GM12878 (cell line): Measurements from ENCODE around the gene PIK3R3. TPM values are rescaled to one million over a fixed set of nuclear protein-coding genes. Genes with fewer than 3 reads are reported as not detected.

Experiments
- ATAC-seq: fragments of 200-7000 bp; cut with Tn5 transposase; 3 replicates; pipeline ENCODE4 v1.9.1; 2020; ENCODE audit warnings: mild to moderate bottlenecking, moderate library complexity
- BruUV-seq: library from RNA; stranded (reverse); fragments of 400-500 nt; replicated peaks from 2 replicates; lab custom pipeline; 2021; lab: Mats Ljungman, UMichigan
- CTCF ChIA-PET: fragments of 300-600 bp; sonication (Branson Sonifier 250); formaldehyde crosslinking; extraction: SDS; loops from one replicate; lab custom pipeline; 2021; ENCODE audit warnings: inconsistent platforms; lab: Yijun Ruan, JAX
- POLR2A ChIA-PET: fragments of 350-600 bp; formaldehyde crosslinking; extraction: SDS; loops from one replicate; lab custom pipeline; 2021; ENCODE audit warnings: inconsistent platforms; lab: Charles Lee
- RAD21 ChIA-PET: fragments of 300-600 bp; sonication (Branson Sonifier 250); formaldehyde crosslinking; loops from one replicate; lab custom pipeline; 2023; ENCODE audit warnings: antibody characterized with exemption; ENCODE audit not compliant: unreplicated experiment; lab: Charles Lee
- SMC1A ChIA-PET: fragments of 300-600 bp; sonication (Branson Sonifier 250); formaldehyde crosslinking; loops from one replicate; lab custom pipeline; 2023; ENCODE audit not compliant: unreplicated experiment, uncharacterized antibody; lab: Charles Lee
- DNase-seq: peaks from one replicate; pipeline ENCODE4 v3.0.0-alpha.2; 2011; ENCODE audit warnings: low read depth, low spot score
- FAIRE-seq: peaks from 3 replicates; lab custom pipeline; 2011; peaks lifted over from hg19 to GRCh38; lab: Jason Lieb, UNC
- H2AFZ ChIP-seq: 2 replicates; pipeline ENCODE4 v1.6.0; 2011; ENCODE audit warnings: low read depth, low read length, control low read depth; ENCODE audit not compliant: control insufficient read depth
- H3K27ac ChIP-seq: 2 replicates; pipeline ENCODE4 v1.5.1; 2011; ENCODE audit warnings: control low read depth; ENCODE audit not compliant: control insufficient read depth, insufficient read depth
- H3K27me3 ChIP-seq, 2 experiments: replicated peaks in 1 of 2; 2 replicates each; pipeline versions ENCODE4 v1.6.0 to v1.6.1; 2011; ENCODE audit warnings: low read length in 1 of 2; ENCODE audit not compliant: control insufficient read depth in 2 of 2, insufficient read depth in 2 of 2
- H3K36me3 ChIP-seq, 2 experiments: 2 replicates each; pipeline ENCODE4 v1.5.1; 2011; ENCODE audit warnings: low read length in 1 of 2; ENCODE audit not compliant: control insufficient read depth in 2 of 2, insufficient read depth in 2 of 2
- H3K4me1 ChIP-seq: 2 replicates; pipeline ENCODE4 v1.6.1; 2011; ENCODE audit warnings: mild to moderate bottlenecking, low read length, moderate library complexity, mixed read lengths; ENCODE audit not compliant: control insufficient read depth, insufficient read depth
- H3K4me2 ChIP-seq: 2 replicates; pipeline ENCODE4 v1.6.0; 2011; ENCODE audit warnings: control low read depth; ENCODE audit not compliant: control insufficient read depth, insufficient read depth
- H3K4me3 ChIP-seq: fragments of 200-600 bp; sonication (generic); 2 replicates; pipeline ENCODE4 v1.5.1; 2016
- H3K79me2 ChIP-seq: 2 replicates; pipeline ENCODE4 v1.6.0; 2011; ENCODE audit warnings: low read length; ENCODE audit not compliant: control insufficient read depth, insufficient read depth
- H3K9ac ChIP-seq: 2 replicates; pipeline ENCODE4 v1.8.0; 2011; ENCODE audit warnings: low read length, control low read depth, mixed read lengths; ENCODE audit not compliant: control insufficient read depth, insufficient read depth
- H3K9me3 ChIP-seq: replicated peaks from 3 replicates; pipeline ENCODE4 v1.5.1; 2011; ENCODE audit warnings: mild to moderate bottlenecking, low read length; ENCODE audit not compliant: control insufficient read depth, insufficient read depth
- H4K20me1 ChIP-seq: 2 replicates; pipeline ENCODE4 v1.6.0; 2011; ENCODE audit not compliant: control insufficient read depth, insufficient read depth
- ASH2L ChIP-seq: fragments of 300-600, 200-600 bp; sonication (generic); IDR thresholded peaks from 2 replicates; pipeline ENCODE4 v1.6.1; 2017; ENCODE audit warnings: low read depth, mild to moderate bottlenecking, borderline replicate concordance
- FOS ChIP-seq: IDR thresholded peaks from 3 replicates; pipeline ENCODE4 v1.6.1; 2011; ENCODE audit warnings: borderline replicate concordance; ENCODE audit not compliant: insufficient read length; ENCODE audit errors: extremely low read depth
- GABPA ChIP-seq: IDR thresholded peaks from 2 replicates; pipeline ENCODE4 v1.6.1; 2014; ENCODE audit warnings: antibody characterized with exemption, low read depth, mild to moderate bottlenecking, inconsistent platforms
- NFIC ChIP-seq: IDR thresholded peaks from 2 replicates; pipeline ENCODE4 v1.6.1; 2012; ENCODE audit warnings: low read depth, mild to moderate bottlenecking, inconsistent platforms, low read length, moderate library complexity
- NR2C1 ChIP-seq: fragments of 450-650 bp; IDR thresholded peaks from 2 replicates; pipeline ENCODE4 v1.6.1; 2017; ENCODE audit warnings: antibody characterized with exemption, mild to moderate bottlenecking, moderate library complexity
- NR2F1 ChIP-seq: fragments of 450-650 bp; conservative IDR thresholded peaks from 2 replicates; pipeline ENCODE4 v1.6.1; 2017; ENCODE audit warnings: mild to moderate bottlenecking
- RB1 ChIP-seq: fragments of 450-650 bp; formaldehyde crosslinking; IDR thresholded peaks from 2 replicates; pipeline ENCODE4 v1.6.1; 2017; ENCODE audit warnings: mild to moderate bottlenecking, borderline replicate concordance
- RUNX3 ChIP-seq: IDR thresholded peaks from 2 replicates; pipeline ENCODE4 v1.6.1; 2012; ENCODE audit warnings: low read length, inconsistent platforms
- SREBF2 ChIP-seq: IDR thresholded peaks from 2 replicates; pipeline ENCODE4 v1.6.1; 2012; ENCODE audit warnings: mild to moderate bottlenecking, low read length
- YBX1 ChIP-seq: fragments of 450-650 bp; IDR thresholded peaks from 2 replicates; pipeline ENCODE4 v1.6.1; 2016; ENCODE audit warnings: antibody characterized with exemption
- ZNF384 ChIP-seq: IDR thresholded peaks from 2 replicates; pipeline ENCODE4 v1.6.1; 2012; ENCODE audit warnings: low read depth, mild to moderate bottlenecking, low read length, improper control_type of control experiment, borderline replicate concordance
- WGBS: methylation state at CpG from one replicate; pipeline ENCODE4 v1.1.6; 2016; ENCODE audit warnings: low lambda C conversion rate; ENCODE audit not compliant: insufficient replicate concordance, insufficient coverage; ENCODE audit errors: missing lambda C conversion rate; 5-methylcytosine and 5-hydroxymethylcytosine counted together
- in situ Hi-C: fragments of 300-500 bp; cut with MboI; formaldehyde crosslinking; loops from 9 replicates; pipeline ENCODE4 v1.14.3; 2018; ENCODE audit warnings: mixed read lengths
- intact Hi-C: fragments of 100-400 bp; cut with micrococcal nuclease; formaldehyde crosslinking; loops from one replicate; pipeline ENCODE4 v1.14.2; 2022; ENCODE audit not compliant: unreplicated experiment
- polyA plus RNA-seq, 11 experiments: library from polyadenylated mRNA; depleted of rRNA in 4 of 11; unstranded in 6 of 11; stranded (reverse) in 5 of 11; fragments of >200 nt; fragmentation: Nextera tagmentation in 4 of 11; fragmentation: Illumina TruSeq in 1 of 11; extraction: Ambion mirVana in 4 of 11; extraction: Trizol in 1 of 11; gene quantifications; 1 replicate in 1 of 11; 2 replicates in 10 of 11; pipeline versions ENCODE4 v1.2.1 to v1.2.3, GENCODE V29; 2011 to 2016; ENCODE audit warnings: inconsistent platforms in 2 of 11, missing spikeins in 2 of 11, low read depth in 1 of 11
- total RNA-seq, 4 experiments: library from RNA; depleted of rRNA in 3 of 4; stranded (reverse); fragments of >200 nt in 3 of 4; fragmentation: Illumina TruSeq in 1 of 4; extraction: Trizol in 1 of 4; gene quantifications; 2 replicates each; pipeline versions ENCODE4 v1.2.1 to v1.2.3, GENCODE V29; 2013 to 2021
- TF ChIP-seq, protein P1 (sequence below): fragments of 150-350 bp; IDR thresholded peaks from 2 replicates; pipeline ENCODE4 v1.6.1; 2014; ENCODE audit warnings: mild to moderate bottlenecking, low read depth, low read length
- TF ChIP-seq, protein P2 (sequence below): fragments of 450-650 bp; IDR thresholded peaks from 2 replicates; pipeline ENCODE4 v1.6.1; 2017; ENCODE audit warnings: antibody characterized with exemption, mild to moderate bottlenecking, moderate library complexity
- TF ChIP-seq, protein P3 (sequence below): IDR thresholded peaks from 2 replicates; pipeline ENCODE4 v1.6.1; 2011; ENCODE audit warnings: low read depth, mild to moderate bottlenecking, low read length, moderate library complexity, borderline replicate concordance; ENCODE audit errors: extremely low read depth

The PIK3R3 gene
- total and polyA plus RNA-seq, 10 of the 15 experiments (the other 5 are each of a cell fraction or from before 2014, with no cell fraction given) = 4.8 to 27.0 (median 19.8) TPM

DNA sequence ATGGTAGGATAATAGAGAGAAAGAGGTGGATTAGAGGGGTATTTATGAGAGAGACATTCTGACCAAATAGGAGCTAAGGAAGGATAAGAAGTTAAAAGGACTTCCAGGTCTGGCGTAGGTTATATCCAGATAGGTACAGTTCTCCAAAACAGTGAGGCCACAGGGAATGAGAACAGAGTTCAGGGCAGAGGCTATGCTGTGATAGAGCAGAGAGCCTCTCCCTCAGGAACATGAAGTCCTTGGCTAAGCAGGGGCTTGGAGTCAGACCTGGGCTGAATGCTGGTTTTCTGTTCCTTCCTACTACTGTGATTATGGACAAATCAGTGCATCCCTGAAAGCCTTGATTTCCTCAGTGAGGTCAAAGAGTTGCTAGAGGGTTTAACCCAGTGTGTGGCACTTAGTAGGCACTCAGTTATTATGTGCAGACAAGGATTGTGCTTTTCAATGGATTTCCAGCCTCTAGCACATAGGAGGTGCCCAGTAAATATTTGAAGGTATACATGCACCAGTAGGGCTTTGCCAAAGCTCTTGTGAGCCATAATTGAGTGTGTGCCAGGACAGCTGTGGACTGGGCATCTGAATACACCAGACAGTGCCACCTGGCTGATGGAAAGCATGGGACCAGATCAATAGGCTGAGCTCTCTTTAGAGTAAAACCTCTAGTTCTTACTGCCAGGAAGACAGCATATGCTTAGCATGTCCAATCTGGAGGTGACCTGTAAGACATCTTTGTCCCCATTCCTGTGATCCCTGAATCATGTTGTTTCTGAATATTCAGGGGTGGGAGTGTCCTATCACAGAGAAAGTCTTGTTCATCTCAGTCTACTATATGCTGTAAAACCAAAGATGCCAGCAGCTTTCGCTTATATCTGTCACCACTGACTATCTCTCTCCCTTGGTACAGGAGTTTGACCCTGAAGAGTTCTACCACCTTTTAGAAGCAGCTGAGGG lies 111.1 kb downstream of the PIK3R3 start:
- ChIA-PET POLR2A (no interaction called here), RAD21 (interaction anchor here (0.6 kb wide), 1 partner anchor 33 kb away, joined by 4 read pairs; no protein-coding TSS in a partner anchor), CTCF (interaction anchor here (0.5 to 1.1 kb wide), 2 partner anchors 158 to 202 kb away, joined by 3 to 4 read pairs; no protein-coding TSS in a partner anchor), SMC1A (interaction anchor here (0.6 kb wide), 1 partner anchor 27 kb away, joined by 3 read pairs; no protein-coding TSS in a partner anchor)
- H4K20me1 ChIP-seq = no peaks in the 10 kb centered on the region
- no peaks in the 10 kb centered on the region for H3K9me3 ChIP-seq
- no peak overlapping the region for H2AFZ ChIP-seq
- no peaks in the 10 kb centered on the region for H3K27me3 ChIP-seq
- no peaks in the 10 kb centered on the region for H3K4me1 ChIP-seq
- H3K27ac ChIP-seq = no peak overlapping the region
- WGBS = 97% methylated on average over 2 of the region's 2 CpGs
- H3K79me2 ChIP-seq = no peaks in the 10 kb centered on the region
- no peaks in the 10 kb centered on the region; a peak in 2 of 4 replicates for H3K36me3 ChIP-seq
- H3K4me3 ChIP-seq = no peak overlapping the region
- no peak for ATAC-seq
- TF ChIP-seq, protein P1, sequence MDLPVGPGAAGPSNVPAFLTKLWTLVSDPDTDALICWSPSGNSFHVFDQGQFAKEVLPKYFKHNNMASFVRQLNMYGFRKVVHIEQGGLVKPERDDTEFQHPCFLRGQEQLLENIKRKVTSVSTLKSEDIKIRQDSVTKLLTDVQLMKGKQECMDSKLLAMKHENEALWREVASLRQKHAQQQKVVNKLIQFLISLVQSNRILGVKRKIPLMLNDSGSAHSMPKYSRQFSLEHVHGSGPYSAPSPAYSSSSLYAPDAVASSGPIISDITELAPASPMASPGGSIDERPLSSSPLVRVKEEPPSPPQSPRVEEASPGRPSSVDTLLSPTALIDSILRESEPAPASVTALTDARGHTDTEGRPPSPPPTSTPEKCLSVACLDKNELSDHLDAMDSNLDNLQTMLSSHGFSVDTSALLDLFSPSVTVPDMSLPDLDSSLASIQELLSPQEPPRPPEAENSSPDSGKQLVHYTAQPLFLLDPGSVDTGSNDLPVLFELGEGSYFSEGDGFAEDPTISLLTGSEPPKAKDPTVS = no peak
- TF ChIP-seq ASH2L (no peak), RB1 (no peak), RUNX3 (no peak), NR2C1 (no peak), NFIC (no peak), ZNF384 (no peak), NR2F1 (no peak), YBX1 (no peak), FOS (no peak), GABPA (no peak), SREBF2 (no peak)
- TF ChIP-seq, protein P2, sequence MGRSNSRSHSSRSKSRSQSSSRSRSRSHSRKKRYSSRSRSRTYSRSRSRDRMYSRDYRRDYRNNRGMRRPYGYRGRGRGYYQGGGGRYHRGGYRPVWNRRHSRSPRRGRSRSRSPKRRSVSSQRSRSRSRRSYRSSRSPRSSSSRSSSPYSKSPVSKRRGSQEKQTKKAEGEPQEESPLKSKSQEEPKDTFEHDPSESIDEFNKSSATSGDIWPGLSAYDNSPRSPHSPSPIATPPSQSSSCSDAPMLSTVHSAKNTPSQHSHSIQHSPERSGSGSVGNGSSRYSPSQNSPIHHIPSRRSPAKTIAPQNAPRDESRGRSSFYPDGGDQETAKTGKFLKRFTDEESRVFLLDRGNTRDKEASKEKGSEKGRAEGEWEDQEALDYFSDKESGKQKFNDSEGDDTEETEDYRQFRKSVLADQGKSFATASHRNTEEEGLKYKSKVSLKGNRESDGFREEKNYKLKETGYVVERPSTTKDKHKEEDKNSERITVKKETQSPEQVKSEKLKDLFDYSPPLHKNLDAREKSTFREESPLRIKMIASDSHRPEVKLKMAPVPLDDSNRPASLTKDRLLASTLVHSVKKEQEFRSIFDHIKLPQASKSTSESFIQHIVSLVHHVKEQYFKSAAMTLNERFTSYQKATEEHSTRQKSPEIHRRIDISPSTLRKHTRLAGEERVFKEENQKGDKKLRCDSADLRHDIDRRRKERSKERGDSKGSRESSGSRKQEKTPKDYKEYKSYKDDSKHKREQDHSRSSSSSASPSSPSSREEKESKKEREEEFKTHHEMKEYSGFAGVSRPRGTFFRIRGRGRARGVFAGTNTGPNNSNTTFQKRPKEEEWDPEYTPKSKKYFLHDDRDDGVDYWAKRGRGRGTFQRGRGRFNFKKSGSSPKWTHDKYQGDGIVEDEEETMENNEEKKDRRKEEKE = no peak
- TF ChIP-seq, protein P3, sequence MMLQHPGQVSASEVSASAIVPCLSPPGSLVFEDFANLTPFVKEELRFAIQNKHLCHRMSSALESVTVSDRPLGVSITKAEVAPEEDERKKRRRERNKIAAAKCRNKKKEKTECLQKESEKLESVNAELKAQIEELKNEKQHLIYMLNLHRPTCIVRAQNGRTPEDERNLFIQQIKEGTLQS = no peak
- BruUV-seq = no TSS peak
- no peak for DNase-seq
- H3K4me2 ChIP-seq = no peak overlapping the region
- no peak for FAIRE-seq
- in situ Hi-C loops (no loop called here), intact Hi-C loops (no loop called here)
- H3K9ac ChIP-seq = no peak overlapping the region
